NCI-H510A treated with DMSO at 0.1 percent for 48 hours (cell line): Measurements from ENCODE around the gene GSTA4.

Source experiments
- DNase-seq: peaks from one replicate; lab custom pipeline; 2025; lab: John Stamatoyannopoulos, UW

The GSTA4 gene, protein sequence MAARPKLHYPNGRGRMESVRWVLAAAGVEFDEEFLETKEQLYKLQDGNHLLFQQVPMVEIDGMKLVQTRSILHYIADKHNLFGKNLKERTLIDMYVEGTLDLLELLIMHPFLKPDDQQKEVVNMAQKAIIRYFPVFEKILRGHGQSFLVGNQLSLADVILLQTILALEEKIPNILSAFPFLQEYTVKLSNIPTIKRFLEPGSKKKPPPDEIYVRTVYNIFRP

GRCh38 chr6:52995089-52995912 is at the start of gene GSTA4:
Gene GSTA4, minus strand, starts transcription at chr6:52995284. Its CDS starts 1,041 bp downstream, at chr6:52994243.
- DNase-seq, result peak; percentile 99

DNA sequence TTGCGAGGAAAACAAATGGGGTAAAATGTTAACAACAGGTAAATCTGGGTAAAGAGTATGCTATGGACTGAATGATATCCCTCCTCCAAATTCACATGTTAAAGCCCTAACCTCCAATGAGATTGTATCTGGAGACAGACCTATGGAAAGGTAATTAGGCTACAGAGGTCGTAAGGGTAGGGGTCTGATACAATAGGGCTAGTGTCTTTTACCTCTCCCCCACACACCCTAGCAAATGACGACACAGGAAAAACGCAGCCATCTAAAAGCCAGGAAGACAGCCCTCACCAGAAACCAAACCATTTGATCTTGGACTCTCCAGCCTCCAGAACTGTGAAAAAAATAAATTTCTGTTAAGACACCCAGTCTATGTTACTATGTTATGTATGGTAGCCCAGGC is 49.5 kb upstream of the GSTA4 start:
- DNase-seq, result no peak

DNA sequence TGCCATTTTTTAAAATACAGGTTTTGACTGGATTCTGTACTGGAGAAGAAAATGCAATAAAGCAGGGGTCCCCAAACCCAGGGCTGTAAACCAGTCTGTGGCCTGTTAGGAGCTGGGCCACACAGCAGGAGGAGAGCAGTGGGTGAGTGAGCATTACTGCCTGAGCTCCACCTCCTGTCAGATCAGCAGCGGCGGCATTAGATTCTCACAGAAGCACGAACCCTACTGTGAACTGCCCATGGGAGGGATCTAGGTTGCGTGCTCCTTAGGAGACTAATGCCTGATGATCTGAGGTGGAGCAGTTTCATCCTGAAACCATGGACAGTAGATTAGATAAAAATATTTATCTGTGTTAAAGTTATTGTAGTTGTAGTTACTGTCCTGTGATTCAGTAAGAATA is 49.0 kb upstream of the GSTA4 start:
- DNase-seq, result no peak

- no peak for DNase-seq
Measured at GRCh38 chr6:53043581-53043980, 48.5 kb upstream of the GSTA4 start.

DNA sequence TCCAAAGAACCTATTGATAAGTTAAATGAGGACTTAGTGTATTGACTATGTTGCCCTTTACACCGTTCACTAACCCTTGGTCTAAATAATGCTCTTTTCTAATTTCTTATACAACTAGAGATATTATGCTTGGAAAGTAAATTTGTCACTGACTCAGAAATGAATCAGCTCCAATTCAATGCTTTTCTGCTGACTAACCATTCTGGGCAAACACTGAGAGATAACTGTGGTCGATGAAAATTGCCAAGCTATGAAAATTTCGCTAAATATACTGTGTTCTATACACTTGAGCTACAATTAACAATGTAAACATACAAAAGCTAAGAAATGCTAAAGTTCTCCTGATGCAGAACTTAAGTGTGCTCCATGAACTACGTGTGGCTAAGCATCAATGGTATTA is 47.0 kb upstream of the GSTA4 start:
- DNase-seq, result no peak

DNA sequence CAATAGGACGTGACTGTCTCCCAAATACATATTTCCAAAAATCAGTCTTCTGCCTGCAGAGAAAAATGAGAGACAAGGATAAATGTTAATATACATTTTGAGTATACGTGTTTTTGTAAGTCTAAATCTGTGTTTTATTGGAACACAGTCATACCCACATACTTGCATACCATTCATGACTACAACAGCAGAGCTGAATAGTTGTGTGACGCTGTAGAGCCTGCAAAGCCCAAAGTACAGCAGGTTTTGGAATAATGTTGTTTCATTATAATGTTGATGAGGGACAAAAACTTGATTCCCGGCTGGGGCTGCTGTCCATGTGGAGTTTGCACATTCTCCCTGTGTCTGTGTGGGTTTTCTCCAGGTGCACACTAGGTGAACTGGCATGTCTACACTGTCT is 46.3 kb upstream of the GSTA4 start:
- no peak for DNase-seq

DNA sequence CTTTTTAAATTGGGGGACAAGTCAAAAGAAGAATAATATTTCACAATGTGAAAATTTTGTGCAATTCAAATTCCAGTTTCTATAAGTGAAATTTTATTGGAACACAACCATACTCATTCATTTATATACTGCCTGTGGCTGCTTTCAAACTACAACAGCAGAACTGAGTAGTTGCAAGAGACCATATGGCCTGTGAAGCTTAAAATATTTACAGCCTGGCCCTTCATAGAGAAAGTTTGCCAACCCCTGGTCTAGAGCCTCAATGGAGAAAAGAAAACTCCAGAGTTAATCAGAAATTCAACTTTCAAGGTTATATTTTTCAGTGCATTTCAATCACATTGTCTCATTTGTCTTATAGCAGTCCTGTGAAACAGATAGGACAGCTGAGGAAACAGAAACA is 43.5 kb upstream of the GSTA4 start:
- no peak for DNase-seq

DNA sequence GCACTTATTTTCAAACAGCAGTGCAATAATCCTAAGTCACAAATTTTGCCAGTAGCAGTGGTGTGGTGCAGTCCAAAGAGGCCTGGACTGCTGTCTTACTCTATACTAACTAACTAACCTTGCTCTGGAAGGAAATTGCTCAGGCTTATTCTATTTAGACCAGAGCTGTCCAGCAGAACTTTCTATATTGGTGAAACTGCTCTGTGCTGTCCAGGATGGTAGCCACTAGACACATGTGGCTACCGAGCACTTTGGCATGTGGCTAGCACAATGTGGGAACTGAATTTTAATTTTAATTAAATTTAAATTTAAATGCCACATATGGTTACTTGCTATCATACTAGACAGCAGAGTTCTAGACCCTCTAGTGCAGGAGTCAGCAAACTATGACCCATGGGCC is 43.1 kb upstream of the GSTA4 start:
- no peak for DNase-seq

DNA sequence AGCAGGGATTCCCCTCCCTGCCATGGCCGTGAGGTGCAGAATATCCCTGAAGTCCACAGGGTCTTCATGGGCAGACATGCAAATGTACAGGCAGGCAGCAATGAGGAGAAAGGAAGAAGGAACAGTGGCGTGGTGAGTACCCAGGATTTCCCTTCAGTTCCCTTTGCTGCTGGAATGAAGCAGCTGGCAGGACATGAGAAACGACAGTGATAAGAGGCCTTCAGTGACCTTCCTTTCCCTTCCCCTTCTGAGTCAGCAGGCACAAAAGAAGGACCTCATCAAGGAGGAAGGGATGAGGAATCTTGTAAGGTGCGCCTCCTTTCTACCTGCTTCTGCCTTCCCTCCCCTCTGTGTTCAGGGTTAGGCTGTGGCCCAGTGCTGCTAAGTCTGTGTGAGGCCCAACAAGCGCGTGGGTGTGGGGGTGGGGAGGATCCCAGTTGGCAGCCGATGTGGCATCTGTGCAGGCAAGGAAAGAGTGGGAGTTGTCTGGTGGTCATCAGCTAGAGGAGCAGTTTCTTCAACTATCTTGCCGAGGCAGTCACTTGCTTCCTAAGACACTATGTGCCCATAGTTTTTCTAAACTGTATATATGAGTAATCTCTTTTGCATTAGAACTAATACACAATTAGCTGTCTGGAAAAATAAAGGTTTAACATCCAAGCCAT is 40.6 kb upstream of the GSTA4 start:
- no peak for DNase-seq

GRCh38 chr6:53033764-53034163 is 38.7 kb upstream of the GSTA4 start:
- no peak for DNase-seq

DNA sequence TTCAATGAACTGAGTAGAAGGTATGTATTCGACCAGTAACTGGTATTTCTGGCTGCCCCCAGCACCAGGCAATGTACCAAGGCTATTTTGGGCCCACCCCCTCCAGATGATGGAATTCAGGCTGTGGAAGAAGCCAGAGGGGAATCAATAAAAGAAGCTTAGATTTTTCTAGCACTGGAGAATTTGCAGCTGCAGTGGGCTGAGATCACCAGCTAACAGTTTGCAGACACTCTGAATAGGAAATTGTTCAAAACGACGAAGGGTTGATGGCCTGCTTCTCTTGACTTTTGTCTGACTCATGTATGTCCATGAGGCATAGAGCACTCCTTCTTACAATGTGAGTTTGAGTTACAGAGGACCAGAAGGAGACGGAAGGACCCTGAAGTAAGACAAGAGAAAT is 37.8 kb upstream of the GSTA4 start:
- DNase-seq, result no peak

DNA sequence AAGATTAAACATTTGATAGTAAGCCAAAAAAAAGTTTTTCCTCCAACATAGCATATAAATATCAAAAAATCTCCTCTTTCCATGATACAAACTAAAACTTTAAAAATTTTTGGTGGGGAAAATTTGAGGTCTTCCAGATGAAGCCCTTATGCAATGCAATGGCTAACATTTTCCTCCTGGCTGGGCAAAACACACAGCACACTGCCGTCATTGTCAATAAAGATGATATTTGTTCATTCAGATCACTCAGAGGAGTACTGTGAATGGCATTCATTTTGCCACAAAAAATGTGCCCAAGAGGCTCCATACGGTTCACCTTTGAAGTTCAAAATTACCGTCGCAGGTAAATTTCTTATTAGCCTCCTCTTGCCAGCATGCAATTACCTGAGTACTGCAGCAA is 36.2 kb upstream of the GSTA4 start:
- no peak for DNase-seq

DNA sequence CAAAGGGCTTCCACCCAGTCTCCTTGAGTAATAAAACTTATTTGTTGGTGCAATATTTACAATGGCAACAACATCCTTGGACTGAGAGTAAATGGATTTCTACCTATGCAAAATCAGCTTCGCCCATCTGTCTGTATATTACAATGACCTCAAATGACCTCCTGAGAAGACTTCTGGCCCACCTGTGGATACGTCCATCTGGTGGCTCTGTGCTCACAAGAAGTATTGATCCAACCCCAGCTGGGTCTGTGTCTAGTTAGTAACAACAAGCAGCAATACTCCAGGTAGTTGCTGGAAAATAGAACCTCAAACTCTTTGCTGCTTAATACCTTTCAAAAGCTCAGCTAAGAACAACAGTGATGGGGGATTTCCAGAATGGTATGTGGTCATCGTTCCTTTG is 34.7 kb upstream of the GSTA4 start:
- DNase-seq, result no peak

DNA sequence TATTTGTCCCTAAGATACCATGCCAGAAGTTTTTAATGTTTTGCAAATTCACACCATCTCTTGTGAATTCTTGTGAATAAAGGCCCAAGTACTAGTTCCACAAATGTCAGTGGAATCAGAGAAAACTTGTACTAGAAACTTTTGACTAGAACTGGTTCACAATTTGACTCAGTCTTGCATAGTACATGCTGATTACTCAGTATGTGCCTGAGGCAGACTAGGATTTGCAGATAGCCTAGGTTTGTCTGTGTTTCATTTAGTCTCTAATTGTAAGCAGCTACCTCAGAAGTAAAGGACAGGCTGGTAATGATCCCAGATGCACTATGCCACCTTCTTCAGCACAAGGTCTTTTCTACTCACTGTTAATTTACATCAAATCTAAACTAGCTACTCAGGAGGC is 34.2 kb upstream of the GSTA4 start:
- no peak for DNase-seq

DNA sequence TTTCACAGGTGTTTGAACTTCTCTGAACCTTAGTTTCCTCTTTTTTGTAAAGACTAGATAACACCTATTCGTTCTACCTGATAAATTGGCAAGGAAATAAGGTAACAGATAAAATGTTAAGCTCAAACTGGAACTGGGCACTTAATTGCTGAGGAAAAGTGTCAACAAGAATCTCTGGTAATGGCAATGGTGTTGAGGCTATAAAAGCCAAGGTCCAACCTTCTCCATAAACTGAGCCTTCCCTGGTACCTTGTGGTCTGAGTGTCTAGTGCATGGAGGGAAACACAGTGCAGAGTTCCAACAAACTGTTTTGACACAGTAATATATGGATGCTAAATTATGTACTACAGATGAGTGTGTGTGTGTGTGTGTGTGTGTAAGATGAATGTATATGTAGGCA is 33.4 kb upstream of the GSTA4 start:
- no peak for DNase-seq

DNA sequence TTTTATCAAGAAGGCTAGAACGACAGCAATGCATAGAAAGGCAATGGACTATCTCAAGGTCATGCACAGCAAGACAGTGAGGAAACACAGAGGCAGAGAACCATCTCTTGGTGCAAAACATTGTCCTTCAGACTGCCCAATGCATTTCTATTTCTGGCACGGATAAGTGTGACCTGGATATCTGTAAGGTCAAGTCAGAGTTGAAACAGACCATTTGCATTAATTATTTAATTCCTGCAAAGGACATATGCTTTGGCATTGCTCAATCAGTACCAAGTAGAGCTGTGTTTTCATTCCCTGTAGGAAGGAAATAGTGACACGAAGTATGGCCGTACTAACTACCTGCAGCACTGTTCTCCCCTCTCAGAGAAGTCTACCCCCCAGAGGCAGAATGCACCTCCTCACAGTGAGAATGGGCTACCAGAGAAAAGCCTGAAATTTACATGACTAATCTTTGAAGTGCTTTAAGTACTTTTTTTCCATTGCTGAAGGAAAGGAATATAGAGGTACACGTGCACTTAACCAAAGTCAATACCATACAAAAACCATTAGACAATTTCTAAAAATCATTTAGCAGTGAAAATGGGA is 32.1 kb upstream of the GSTA4 start:
- no peak for DNase-seq

DNA sequence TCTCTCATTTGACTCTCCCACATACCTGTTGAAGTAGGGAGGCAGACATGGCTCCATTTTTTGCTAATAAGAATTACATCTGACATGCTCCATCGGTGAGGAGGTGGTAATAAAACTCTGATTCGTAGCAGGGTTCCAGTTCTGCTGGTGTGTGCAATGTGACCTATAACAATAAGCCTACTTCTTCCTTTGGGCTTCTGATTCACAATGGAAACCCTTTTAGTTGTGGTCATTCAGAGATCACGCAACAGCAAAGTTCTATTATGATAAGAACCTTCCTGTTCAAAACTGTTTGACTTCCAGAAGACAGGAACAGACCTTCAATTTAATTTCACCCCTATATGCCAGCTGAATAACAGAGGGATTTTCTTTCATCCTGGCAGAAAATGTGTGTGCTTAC is 31.4 kb upstream of the GSTA4 start:
- no peak for DNase-seq

GRCh38 chr6:53023323-53023722 is 28.2 kb upstream of the GSTA4 start:
- no peak for DNase-seq

- no peak for DNase-seq
Measured at GRCh38 chr6:53020005-53020744, 25.1 kb upstream of the GSTA4 start.

- DNase-seq, result no peak
Measured at GRCh38 chr6:53018446-53018845, 23.4 kb upstream of the GSTA4 start.

GRCh38 chr6:53015486-53015885 is 20.4 kb upstream of the GSTA4 start:
- no peak for DNase-seq

- no peak for DNase-seq
Measured at GRCh38 chr6:53014744-53015143, 19.7 kb upstream of the GSTA4 start.
